SU-DHL-6 (cell line): ENCODE measurements around the gene COL4A2.

Experiments used
- EZH2phosphoT487 ChIP-seq: fragments of 200-600 bp; sonication (generic), shearing (Covaris generic); conservative IDR thresholded peaks from 2 replicates; pipeline ENCODE4 v1.6.1; 2018; ENCODE audit warnings: mild to moderate bottlenecking, antibody characterized with exemption, low read length, moderate library complexity, mixed read lengths
- TF ChIP-seq, protein P1 (sequence below): fragments of 200-600 bp; sonication (generic); IDR thresholded peaks from one replicate; pipeline ENCODE4 v1.5.1; 2017; ENCODE audit warnings: antibody characterized with exemption, mild to moderate bottlenecking, low read length, moderate library complexity; ENCODE audit not compliant: insufficient read depth, poor library complexity, severe bottlenecking

DNA sequence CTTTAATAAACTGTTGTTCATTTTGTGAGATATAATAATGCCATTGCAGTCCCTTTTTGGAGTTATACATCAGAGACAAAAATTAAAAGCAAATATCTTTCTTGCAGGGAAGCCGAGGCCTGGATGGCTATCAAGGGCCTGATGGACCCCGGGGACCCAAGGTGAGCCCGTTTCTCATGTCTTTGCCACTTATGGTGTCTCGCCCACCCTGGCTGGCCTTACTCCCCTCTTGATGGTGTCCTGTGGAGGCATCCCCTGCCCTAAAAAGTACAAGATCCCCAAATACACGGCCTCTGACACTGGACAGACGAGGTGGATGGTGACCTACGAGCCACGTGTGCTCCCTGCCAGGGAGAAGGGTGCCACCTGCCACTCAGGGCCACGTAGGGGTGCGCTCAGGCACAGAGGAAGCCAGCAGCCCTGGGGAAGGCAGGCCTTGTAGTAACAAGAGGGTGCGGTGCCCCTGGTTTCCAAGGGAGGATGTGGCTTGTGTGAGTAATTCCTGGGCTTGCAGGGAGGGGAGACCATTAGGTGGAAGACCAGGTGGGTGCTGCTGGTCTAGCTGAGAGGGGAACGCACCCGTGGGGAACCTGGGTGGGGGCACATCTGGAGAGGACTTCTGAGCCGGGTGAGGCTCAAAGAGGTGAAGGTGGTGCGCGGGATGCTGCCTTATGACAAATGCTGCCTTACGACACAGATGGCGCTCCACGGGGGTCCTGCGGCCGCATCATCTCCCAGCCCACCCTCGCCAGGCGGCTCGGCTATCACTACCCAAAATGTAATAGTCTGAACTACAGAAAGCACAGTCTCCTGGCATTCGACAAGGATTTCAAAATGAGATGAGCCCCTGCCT, 138.9 kb downstream of the COL4A2 start:
- TF ChIP-seq, protein P1, sequence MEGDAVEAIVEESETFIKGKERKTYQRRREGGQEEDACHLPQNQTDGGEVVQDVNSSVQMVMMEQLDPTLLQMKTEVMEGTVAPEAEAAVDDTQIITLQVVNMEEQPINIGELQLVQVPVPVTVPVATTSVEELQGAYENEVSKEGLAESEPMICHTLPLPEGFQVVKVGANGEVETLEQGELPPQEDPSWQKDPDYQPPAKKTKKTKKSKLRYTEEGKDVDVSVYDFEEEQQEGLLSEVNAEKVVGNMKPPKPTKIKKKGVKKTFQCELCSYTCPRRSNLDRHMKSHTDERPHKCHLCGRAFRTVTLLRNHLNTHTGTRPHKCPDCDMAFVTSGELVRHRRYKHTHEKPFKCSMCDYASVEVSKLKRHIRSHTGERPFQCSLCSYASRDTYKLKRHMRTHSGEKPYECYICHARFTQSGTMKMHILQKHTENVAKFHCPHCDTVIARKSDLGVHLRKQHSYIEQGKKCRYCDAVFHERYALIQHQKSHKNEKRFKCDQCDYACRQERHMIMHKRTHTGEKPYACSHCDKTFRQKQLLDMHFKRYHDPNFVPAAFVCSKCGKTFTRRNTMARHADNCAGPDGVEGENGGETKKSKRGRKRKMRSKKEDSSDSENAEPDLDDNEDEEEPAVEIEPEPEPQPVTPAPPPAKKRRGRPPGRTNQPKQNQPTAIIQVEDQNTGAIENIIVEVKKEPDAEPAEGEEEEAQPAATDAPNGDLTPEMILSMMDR = no peak
- no peak for TF ChIP-seq EZH2phosphoT487
